HG03095 (cell line): ENCODE measurements around the gene RCOR1.
"Not testable (repeated sequence)": the region's sequence is repeated elsewhere in the genome, so short reads cannot be mapped to it uniquely, and the experiment has no call there.

Experiments used
- ATAC-seq: cut with Tn5 transposase; IDR thresholded peaks from one replicate; pipeline ENCODE4 v1.9.1; 2021; ENCODE audit warnings: moderate library complexity; ENCODE audit not compliant: unreplicated experiment

RCOR1 gene

GRCh38 chr14:102591944-102592762, at the start of gene RCOR1:
RCOR1 (plus strand) TSS chr14:102592649; CDS start chr14:102592887, 238 bp downstream.
- peak; percentile 60 for ATAC-seq

GRCh38 chr14:102544046-102544746, 48.3 kb upstream of the RCOR1 start:
- no peak for ATAC-seq

- no peak for ATAC-seq
Measured at GRCh38 chr14:102544747-102545460, 47.5 kb upstream of the RCOR1 start.

GRCh38 chr14:102545461-102546265, 46.8 kb upstream of the RCOR1 start:
- ATAC-seq = no peak

GRCh38 chr14:102548616-102549240, 43.7 kb upstream of the RCOR1 start:
- ATAC-seq = no peak

- not testable (repeated sequence) for ATAC-seq
Measured at GRCh38 chr14:102550927-102551401, 41.5 kb upstream of the RCOR1 start.

GRCh38 chr14:102551995-102552705, 40.3 kb upstream of the RCOR1 start:
- ATAC-seq = no peak

- ATAC-seq = no peak
Measured at GRCh38 chr14:102554821-102555819, 37.3 kb upstream of the RCOR1 start.

GRCh38 chr14:102556098-102556677, 36.3 kb upstream of the RCOR1 start:
- ATAC-seq = no peak

GRCh38 chr14:102557434-102558226, 34.8 kb upstream of the RCOR1 start:
- ATAC-seq = no peak

GRCh38 chr14:102558556-102558955, 33.9 kb upstream of the RCOR1 start:
- no peak for ATAC-seq

- no peak for ATAC-seq
Measured at GRCh38 chr14:102560458-102561261, 31.8 kb upstream of the RCOR1 start.

- ATAC-seq = no peak
Measured at GRCh38 chr14:102565331-102565887, 27.0 kb upstream of the RCOR1 start.

- no peak for ATAC-seq
Measured at GRCh38 chr14:102565959-102566358, 26.5 kb upstream of the RCOR1 start.

- no peak for ATAC-seq
Measured at GRCh38 chr14:102568115-102568614, 24.3 kb upstream of the RCOR1 start.
